HepG2 (cell line): ENCODE measurements around the gene FBXW5. TPM values are rescaled to one million over a fixed set of nuclear protein-coding genes. Genes with fewer than 3 reads are reported as not detected.

Source experiments
- ATF6 ChIP-seq: sonication (generic); formaldehyde crosslinking; conservative IDR thresholded peaks from 2 replicates; pipeline ENCODE4 v1.4.0; 2020; ENCODE audit warnings: missing genetic modification reagents
- ATM ChIP-seq: fragments of 450-650 bp; IDR thresholded peaks from 2 replicates; pipeline ENCODE4 v1.7.1; 2017; ENCODE audit warnings: mild to moderate bottlenecking, borderline replicate concordance
- FOXJ3 ChIP-seq: sonication (generic); formaldehyde crosslinking; IDR thresholded peaks from 2 replicates; pipeline ENCODE4 v1.4.0; 2020; ENCODE audit warnings: missing genetic modification reagents, mild to moderate bottlenecking, borderline replicate concordance
- IKZF5 ChIP-seq: IDR thresholded peaks from 2 replicates; pipeline ENCODE4 v1.6.1; 2018; ENCODE audit warnings: missing genetic modification reagents, mild to moderate bottlenecking, missing compliant biosample characterization
- KDM3A ChIP-seq: IDR thresholded peaks from 2 replicates; pipeline ENCODE4 v1.6.1; 2018; ENCODE audit warnings: low read depth, missing compliant biosample characterization
- KIAA2018 ChIP-seq: sonication (generic); formaldehyde crosslinking; IDR thresholded peaks from 2 replicates; pipeline ENCODE4 v1.5.0; 2020; ENCODE audit warnings: mild to moderate bottlenecking, missing genetic modification reagents, borderline replicate concordance
- MXD3 ChIP-seq: IDR thresholded peaks from 2 replicates; pipeline ENCODE4 v1.6.1; 2016; ENCODE audit warnings: mild to moderate bottlenecking, missing biosample characterization, missing genetic modification reagents
- NBN ChIP-seq: fragments of 450-650 bp; conservative IDR thresholded peaks from 2 replicates; pipeline ENCODE4 v1.6.1; 2017
- NFIC ChIP-seq: IDR thresholded peaks from 2 replicates; pipeline ENCODE4 v1.6.1; 2012; ENCODE audit warnings: mild to moderate bottlenecking, low read length, inconsistent platforms
- NFYB ChIP-seq: sonication (generic); formaldehyde crosslinking; IDR thresholded peaks from 2 replicates; pipeline ENCODE4 v1.4.0; 2020; ENCODE audit warnings: missing genetic modification reagents
- NR2C2 ChIP-seq: sonication (generic); formaldehyde crosslinking; IDR thresholded peaks from 2 replicates; pipeline ENCODE4 v1.4.0; 2020; ENCODE audit warnings: missing genetic modification reagents, mild to moderate bottlenecking, moderate library complexity, borderline replicate concordance
- PAF1 ChIP-seq: IDR thresholded peaks from 2 replicates; pipeline ENCODE4 v1.6.1; 2016; ENCODE audit warnings: missing genetic modification reagents, missing compliant biosample characterization
- REPIN1 ChIP-seq: sonication (generic); formaldehyde crosslinking; IDR thresholded peaks from 2 replicates; pipeline ENCODE4 v1.8.0; 2022; ENCODE audit warnings: missing genetic modification reagents, low read depth, mild to moderate bottlenecking, borderline replicate concordance
- SSRP1 ChIP-seq: IDR thresholded peaks from 2 replicates; pipeline ENCODE4 v1.6.1; 2016; ENCODE audit warnings: control low read depth
- ZIK1 ChIP-seq: sonication (generic); formaldehyde crosslinking; IDR thresholded peaks from 2 replicates; pipeline ENCODE4 v1.5.0; 2020; ENCODE audit warnings: mild to moderate bottlenecking, low read depth, missing genetic modification reagents, borderline replicate concordance
- ZNF776 ChIP-seq: sonication (generic); formaldehyde crosslinking; IDR thresholded peaks from 2 replicates; pipeline ENCODE4 v1.4.0; 2020; ENCODE audit warnings: mild to moderate bottlenecking, missing genetic modification reagents
- ZNF790 ChIP-seq: sonication (generic); formaldehyde crosslinking; IDR thresholded peaks from 2 replicates; pipeline ENCODE4 v1.8.0; 2022; ENCODE audit warnings: missing genetic modification reagents, mild to moderate bottlenecking, borderline replicate concordance
- ZSCAN20 ChIP-seq: sonication (generic); formaldehyde crosslinking; IDR thresholded peaks from 2 replicates; pipeline ENCODE4 v1.4.0; 2020; ENCODE audit warnings: missing genetic modification reagents, mild to moderate bottlenecking, borderline replicate concordance
- polyA plus RNA-seq, 8 experiments: library from polyadenylated mRNA; depleted of rRNA in 3 of 8; stranded (reverse) in 7 of 8; unstranded in 1 of 8; fragments of >200 nt; fragmentation: Illumina TruSeq in 4 of 8; extraction: Trizol in 4 of 8; gene quantifications; 2 replicates each; pipeline versions ENCODE4 v1.2.1 to v1.2.3, GENCODE V29; 2011 to 2016; ENCODE audit warnings: low read depth in 4 of 8, missing spikeins in 1 of 8, mixed read lengths in 1 of 8; ENCODE audit not compliant: insufficient read depth in 1 of 8
- total RNA-seq, 5 experiments: library from RNA; depleted of rRNA; stranded (reverse); fragments of >200 nt; fragmentation: Illumina TruSeq; extraction: Trizol; gene quantifications; 2 replicates each; pipeline ENCODE4 v1.2.3, GENCODE V29; 2016; ENCODE audit warnings: low read depth in 1 of 5

FBXW5 gene
- total and polyA plus RNA-seq, 2 of the 13 experiments (the other 11 are each of a cell fraction or from before 2014, with no cell fraction given) = 52.0 to 60.4 TPM

GRCh38 chr9:136949817-136950655 lies 5.5 kb upstream of the FBXW5 start (continued):
- TF ChIP-seq KIAA2018 (no peak), ATM (no peak), PAF1 (CRISPR knock-in tag) (no peak), ZIK1 (0 out of 2 replicates have a peak, but pooled peaks have one; percentile 23), NBN (no peak), NFYB (CRISPR knock-in tag) (peak; percentile 97), FOXJ3 (CRISPR knock-in tag) (no peak), SSRP1 (CRISPR knock-in tag) (no peak), NR2C2 (CRISPR knock-in tag) (no peak), IKZF5 (CRISPR knock-in tag) (peak; percentile 74), ZSCAN20 (CRISPR knock-in tag) (no peak), ZNF776 (CRISPR knock-in tag) (no peak; the same call in 1 of the 2 replicates), ATF6 (no peak), REPIN1 (CRISPR knock-in tag) (peak; percentile 54), NFIC (no peak), KDM3A (no peak), ZNF790 (CRISPR knock-in tag) (peak; percentile 83; the same call in 1 of the 2 replicates), MXD3 (CRISPR knock-in tag) (peak; percentile 50)
